GM19468 (cell line): ENCODE results near the gene TNFSF9.
"Not testable (repeated sequence)": the region's sequence is repeated elsewhere in the genome, so short reads cannot be mapped to it uniquely, and the experiment has no call there.

ENCODE experiments used
- ATAC-seq: cut with Tn5 transposase; IDR thresholded peaks from one replicate; pipeline ENCODE4 v1.9.1; 2021; ENCODE audit warnings: mild to moderate bottlenecking, moderate library complexity, moderate number of reproducible peaks; ENCODE audit not compliant: unreplicated experiment; ENCODE audit errors: extremely low read depth

TNFSF9 gene

DNA sequence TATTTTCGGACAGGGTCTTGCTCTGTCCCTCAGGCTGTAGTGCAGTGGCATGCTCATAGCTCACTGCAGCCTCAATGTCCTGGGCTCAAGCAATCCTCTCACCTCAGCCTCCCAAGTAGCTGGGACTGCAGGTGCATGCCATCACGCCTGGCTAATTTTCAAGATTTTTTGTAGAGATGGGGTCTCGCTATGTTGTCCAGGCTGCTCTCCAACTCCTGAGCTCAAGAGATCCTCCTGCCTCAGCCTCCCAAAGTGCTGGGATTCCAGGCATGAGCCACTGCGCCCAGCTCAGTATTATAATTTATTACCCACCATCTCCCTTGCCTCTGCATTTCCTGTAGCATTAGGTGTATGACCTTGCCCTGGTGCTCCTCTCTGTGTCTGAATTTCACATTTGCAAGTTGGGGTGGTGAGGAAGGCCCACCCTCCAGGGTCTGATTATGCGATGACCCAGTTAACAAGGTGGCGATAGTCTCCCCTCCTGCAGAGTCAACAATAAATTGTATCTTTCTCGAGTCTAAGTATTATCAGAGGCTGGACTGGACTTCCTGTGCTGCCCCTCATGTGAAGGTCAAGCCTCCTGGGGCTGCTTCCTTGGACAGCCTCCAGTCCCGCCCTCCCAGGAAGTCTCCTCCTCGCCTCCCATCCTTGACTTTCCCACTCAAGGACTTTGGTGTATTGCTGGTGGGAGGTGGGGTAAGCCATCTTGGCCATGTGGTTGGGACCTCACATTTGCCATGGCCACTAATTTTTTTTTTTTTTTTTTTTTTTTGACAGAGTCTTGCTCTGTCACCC, 27.2 kb upstream of the TNFSF9 start:
- no peak for ATAC-seq

GRCh38 chr19:6508028-6508771, 22.6 kb upstream of the TNFSF9 start:
- not testable (repeated sequence) for ATAC-seq

- no peak for ATAC-seq
Observed at GRCh38 chr19:6509118-6509971, 21.5 kb upstream of the TNFSF9 start.

DNA sequence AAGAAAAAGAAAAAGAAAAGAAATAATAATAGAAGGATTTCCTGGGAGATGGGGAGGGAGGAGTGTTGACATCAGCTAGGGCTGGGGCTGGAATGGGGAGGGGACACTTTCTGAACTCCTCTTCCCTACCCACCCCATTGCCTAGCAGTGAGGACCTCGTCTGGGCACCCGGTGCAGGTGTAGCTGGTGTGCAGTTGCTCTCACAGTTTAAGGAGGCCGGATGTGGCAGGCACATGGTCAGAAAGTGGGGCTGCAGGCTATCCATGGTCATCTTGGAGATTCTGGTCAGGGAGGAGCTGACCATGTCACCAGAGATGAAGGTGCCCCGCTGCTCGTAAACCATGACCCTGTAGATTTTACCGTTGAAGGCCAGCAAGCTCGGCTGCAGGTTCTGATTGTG, 20.2 kb upstream of the TNFSF9 start:
- ATAC-seq, result no peak

DNA sequence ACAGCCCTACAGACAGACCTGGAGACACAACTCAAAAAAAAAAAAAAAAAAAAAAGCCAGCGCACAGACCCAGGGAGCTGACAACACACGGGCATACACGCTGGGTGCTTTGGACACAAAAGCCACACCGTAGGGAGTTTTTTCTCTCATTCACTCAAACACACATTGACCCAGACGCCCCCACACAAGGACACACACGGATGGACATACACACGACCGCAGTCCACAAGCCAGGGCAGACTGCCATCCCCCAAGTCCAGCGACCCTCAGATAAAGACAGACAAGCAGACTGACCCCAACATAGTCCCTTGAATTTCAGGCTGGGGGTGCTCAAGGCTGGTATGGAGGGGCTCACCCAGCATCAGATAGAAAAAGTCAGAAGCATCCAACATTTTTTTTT, 16.7 kb upstream of the TNFSF9 start:
- no peak for ATAC-seq

DNA sequence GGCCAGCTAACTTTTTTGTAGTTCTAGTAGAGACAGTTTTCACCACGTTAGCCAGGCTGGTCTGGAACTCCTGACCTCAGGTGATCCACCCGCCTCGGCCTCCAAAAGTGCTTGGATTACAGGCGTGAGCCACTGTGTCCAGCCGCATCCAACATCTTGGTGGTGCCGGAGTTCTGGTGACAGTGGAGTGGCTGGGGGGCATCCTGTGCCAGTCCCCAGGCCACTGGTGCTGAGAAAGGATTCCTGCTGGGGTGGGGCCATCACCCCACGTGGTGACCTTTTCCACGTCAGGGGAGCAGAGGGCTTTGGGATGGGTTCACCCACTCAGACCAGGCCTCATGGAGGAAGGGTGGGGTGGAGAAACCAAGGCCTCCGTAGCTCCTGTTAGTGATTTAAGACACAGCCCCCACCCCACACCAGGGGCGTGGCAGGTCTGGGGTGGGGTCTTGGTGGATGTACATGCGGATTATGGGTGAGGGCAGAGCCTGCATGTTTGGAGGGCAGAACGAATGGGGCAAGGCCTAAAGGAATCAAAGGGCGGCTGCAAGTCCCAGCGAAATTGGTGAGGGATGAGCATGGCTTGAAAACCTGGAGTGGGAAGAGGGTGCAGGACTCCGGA, 15.8 kb upstream of the TNFSF9 start:
- no peak for ATAC-seq

- ATAC-seq, result no peak
Observed at GRCh38 chr19:6516018-6516658, 14.7 kb upstream of the TNFSF9 start.

- no peak for ATAC-seq
Observed at GRCh38 chr19:6516659-6517291, 14.1 kb upstream of the TNFSF9 start.

DNA sequence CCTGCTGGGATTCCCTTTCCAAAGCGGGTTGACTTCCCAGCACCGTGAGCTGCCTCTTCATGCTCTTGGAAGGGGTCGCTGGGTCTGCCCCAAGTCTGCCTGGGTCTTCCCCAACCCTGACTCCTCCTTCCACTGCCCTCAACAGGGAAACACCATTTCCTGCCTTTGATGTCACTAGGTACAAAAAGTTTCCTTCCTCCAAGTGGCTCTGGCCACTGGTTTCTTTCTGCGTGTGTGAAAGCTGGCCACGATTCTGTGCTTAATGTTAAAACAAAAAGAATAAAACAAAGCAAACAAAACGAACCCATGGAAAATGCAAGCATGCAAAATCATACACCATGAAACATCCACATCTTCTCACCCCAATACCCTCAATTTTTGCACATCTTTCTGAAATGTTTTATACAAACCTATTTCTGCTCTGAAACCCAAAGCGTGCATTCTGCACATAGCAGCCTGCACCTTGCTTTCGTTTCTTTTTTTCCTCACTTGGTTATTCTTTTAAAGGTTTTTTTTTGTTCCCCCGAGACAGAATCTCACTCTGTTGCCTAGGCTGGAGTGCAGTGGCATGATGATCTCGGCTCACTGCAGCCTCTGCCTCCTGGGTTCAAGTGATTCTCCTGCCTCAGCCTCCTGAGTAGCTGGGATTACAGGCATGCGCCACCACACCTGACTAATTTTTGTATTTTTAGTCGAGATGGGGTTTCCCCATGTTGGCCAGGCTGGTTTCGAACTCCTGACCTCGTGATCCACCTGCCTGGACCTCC, 12.5 kb upstream of the TNFSF9 start:
- ATAC-seq, result peak; percentile 25

DNA sequence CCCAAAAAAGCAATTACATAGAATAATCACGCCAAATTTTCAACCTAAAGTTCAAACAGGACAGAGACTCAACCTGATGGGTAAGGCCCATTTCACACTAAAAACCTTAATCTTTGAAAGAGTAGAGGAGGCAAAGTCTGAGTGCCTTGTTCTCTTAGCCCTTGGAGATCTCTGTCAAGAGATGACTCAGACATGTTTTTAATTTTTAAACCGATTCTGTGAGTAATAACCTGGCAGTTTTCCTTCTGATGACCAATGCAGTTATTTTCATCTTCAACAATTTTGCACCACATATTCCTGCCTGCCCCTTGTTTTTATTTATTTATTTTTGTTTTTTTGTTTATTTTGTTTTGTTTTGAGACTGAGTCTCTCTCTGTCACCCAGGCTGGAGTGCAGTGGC, 11.5 kb upstream of the TNFSF9 start:
- no peak for ATAC-seq

DNA sequence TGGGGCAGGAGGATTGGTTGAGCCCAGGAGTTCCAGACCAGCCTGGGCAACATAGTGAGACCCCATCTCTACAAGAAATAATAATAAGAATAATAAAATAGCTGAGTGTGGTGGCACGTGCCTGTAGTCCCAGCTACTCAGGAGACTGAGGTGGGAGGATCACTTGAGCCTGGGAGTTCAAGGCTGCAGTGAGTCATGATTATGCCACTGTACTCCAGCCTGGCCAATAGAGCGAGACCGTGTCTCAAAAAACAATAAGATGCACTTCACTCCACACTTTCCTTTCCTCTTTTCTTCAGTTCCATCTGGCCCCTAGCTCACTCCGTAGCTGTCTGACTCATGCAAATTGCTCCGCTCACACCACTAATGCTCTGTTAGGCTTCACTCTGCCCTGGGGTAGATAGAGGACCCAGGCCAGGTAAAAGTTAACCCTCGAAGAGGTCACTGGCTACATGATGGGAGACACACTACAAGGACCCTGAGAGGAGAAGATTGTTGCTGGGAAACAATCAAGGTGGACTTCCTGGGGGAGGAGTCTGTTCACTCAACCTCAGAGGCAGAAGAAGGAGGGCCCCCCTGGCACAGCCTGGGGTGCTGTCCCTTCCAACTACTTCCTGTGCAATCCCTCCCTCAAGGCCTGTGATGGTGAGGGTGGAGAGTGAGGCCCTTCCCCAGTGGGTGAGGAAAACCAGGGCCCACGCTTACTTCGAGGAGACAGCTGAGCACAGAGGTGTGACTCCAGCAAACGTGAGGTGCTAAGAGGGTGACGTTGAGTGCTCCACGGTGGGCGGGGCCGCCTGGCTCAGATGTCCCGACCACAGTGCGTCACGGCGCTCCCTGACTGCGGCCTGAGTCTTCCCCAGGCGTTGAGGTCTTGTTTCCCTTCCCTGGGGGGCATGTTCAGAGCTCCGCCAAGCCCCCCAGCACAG, 8.8 kb upstream of the TNFSF9 start:
- no peak for ATAC-seq

DNA sequence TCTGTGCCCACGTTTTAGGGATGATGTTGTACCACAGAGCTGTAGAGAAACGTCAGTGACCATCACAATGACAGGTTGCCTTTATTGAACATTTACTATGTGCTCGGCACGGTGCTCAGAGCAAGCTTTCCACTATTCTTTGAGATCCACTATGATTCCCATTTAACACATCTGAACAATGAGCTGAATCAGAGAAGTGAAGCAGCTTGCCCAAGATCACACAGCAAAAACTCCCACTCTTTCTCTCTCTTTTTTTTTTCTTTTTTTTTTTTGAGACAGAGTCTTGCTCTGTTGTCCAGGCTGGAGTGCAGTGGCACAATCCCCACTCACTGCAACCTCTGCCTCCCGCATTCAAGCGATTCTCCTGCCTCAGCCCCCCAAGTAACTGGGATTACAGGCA, 8.1 kb upstream of the TNFSF9 start:
- no peak for ATAC-seq

DNA sequence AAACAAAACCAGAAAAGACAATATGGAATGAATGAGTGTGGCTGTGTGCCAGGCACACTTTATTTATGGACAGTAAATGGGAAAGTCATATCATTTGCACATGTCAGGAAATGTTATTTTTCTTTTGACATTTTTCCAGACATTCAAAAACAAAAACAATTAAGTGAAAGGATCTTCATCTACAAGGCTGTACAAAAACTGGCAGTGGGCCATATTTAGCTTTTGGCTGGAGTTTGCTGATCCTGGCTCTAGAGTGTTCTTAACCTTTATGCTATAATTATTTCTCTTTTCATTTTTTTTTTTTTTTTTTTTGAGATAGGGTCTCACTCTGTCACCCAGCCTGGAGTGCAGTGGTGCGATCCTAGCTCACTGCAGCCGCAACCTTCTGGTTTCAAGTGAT, 6.5 kb upstream of the TNFSF9 start:
- no peak for ATAC-seq

- no peak for ATAC-seq
Observed at GRCh38 chr19:6527893-6528543, 2.8 kb upstream of the TNFSF9 start.

DNA sequence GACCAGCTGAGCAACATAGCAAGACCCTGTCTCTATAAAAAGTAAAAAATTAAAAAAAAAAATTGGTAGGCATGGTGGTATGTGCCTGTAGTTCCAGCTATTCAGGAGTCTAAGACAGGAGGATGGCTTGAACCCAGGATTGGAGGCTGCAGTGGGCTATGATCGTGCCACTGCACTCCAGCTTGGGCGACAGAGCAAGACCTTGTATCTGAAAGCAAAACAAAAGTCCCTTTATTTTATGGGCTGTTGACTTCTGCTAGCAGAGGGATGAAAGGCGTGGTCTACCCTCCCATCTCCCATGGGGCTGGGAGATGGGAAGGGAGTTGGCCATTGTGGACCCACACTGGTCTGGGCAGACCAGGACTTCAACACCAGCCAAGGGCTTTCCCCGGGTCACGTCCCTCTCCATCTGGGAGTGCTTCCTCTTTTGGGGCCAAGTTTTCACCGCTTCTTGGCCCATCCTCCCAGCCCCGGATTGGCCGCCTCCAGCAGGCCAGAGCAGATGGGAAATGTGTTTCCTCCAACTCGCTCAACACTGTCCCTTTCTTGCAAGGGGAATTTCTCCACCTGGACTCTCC, 2.2 kb upstream of the TNFSF9 start:
- no peak for ATAC-seq

DNA sequence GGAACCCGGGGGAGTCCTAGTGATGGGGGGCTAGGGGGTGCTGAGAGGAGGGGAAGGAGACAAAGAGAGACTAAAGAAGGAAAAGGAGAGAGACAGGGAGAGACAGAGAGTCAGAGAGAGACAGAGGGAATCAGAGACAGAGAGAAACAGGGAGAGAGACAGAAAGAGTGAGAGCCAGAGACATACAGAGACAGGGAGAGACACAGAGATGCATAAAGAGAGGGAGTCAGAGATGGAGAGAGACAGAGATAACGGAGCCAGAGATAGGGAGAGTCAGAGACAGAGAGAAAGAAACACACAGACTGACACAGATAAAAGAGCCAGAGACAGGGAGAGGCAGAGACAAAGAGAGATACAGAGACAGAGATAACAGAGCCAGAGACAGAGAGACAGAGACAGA, 1.5 kb upstream of the TNFSF9 start:
- no peak for ATAC-seq

DNA sequence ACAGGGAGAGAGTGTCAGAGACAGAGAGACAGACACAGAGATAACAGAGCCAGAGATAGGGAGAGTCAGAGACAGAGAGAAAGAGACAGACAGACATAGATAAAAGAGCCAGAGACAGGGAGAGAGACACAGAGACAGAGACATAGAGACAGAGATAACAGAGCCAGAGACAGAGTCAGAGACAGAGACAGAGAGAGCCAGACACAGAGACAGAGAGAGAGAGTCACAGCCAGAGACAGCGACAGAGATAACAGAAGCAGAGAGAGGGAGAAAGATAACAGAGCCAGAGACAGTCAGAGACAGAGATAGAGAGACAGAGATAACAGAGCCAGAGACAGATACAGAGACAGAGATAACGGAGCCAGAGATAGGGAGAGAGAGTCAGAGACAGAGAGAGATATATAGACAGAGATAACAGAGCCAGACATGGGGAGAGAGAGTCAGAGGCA, 865 bp upstream of the TNFSF9 start:
- ATAC-seq, result no peak
